ENCODE measurements around the gene CCDC57. TPM values are rescaled to one million over a fixed set of nuclear protein-coding genes. Genes with fewer than 3 reads are reported as not detected.

CCDC57 gene
- total RNA-seq, 4 donors from 2014 or later = 23.5 to 87.5 (median 48.3) TPM

GRCh38 chr17:82253179-82253544, 40.5 kb upstream of the CCDC57 start:
- Histone ChIP-seq H3K36me3 (peaks cover 0 to 71% (median 32%) of the 10 kb centered on the region in 4 donors), H3K4me1 (peaks cover 0 to 2% (median 0%) of the 10 kb centered on the region in 4 donors), H3K27me3 (no peaks in the 10 kb centered on the region), H3K27ac (no peak overlapping the region), H3K4me3 (no peak overlapping the region), H3K9me3 (no peaks in the 10 kb centered on the region)
- in situ Hi-C loops (cut with MboI; ENCODE audit: low pct_ligation_motif_present in 1 of 4, low pct_unique_long_range_greater_than_20kb in 1 of 4, low sequenced_read_pairs in 3 of 4) (no loop called here), intact Hi-C loops (cut with DNase I; ENCODE audit: low total_unique reads) (no loop called here)
- no peak for TF ChIP-seq POLR2AphosphoS5 (IDR thresholded peaks at IDR 0.05)
- no peak for DNase-seq
- WGBS, 2 donors (ENCODE audit: low coverage in 1 of 2) = 80 to 92% methylated on average over 1 to 12 of the region's 12 CpGs

GRCh38 chr17:82252511-82253178, 40.0 kb upstream of the CCDC57 start:
- intact Hi-C loops (cut with DNase I; ENCODE audit: low total_unique reads) = no loop called here
- H3K36me3 ChIP-seq = peaks cover 0 to 72% (median 34%) of the 10 kb centered on the region in 4 donors
- TF ChIP-seq POLR2AphosphoS5 (IDR thresholded peaks at IDR 0.05) (no peak), POLR2A (IDR thresholded peaks at IDR 0.05) (no peak), CTCF (IDR thresholded peaks at IDR 0.05) (no peak), EP300 (IDR thresholded peaks at IDR 0.05; ENCODE audit: low read depth) (no peak)
- no peaks in the 10 kb centered on the region for H3K27me3 ChIP-seq
- H3K9me3 ChIP-seq = no peaks in the 10 kb centered on the region
- H3K4me3 ChIP-seq = no peak overlapping the region
- in situ Hi-C loops (cut with MboI; ENCODE audit: low pct_ligation_motif_present in 1 of 4, low pct_unique_long_range_greater_than_20kb in 1 of 4, low sequenced_read_pairs in 3 of 4) = no loop called here
- H3K4me1 ChIP-seq = peaks cover 2 to 7% (median 3%) of the 10 kb centered on the region in 4 donors
- DNase-seq = no peak
- H3K27ac ChIP-seq = no peak overlapping the region
- WGBS, 2 donors (ENCODE audit: low coverage in 1 of 2) = 97% methylated on average over 28 of the region's 28 CpGs; no CpG with 5 or more reads in 1 of the 2 donors

- Histone ChIP-seq H3K27me3 (no peaks in the 10 kb centered on the region), H3K9me3 (no peaks in the 10 kb centered on the region), H3K4me1 (peaks cover 12 to 22% (median 15%) of the 10 kb centered on the region in 4 donors), H3K36me3 (peaks cover 0 to 70% (median 39%) of the 10 kb centered on the region in 4 donors), H3K4me3 (no peak overlapping the region), H3K27ac (no peak overlapping the region)
- TF ChIP-seq EP300 (IDR thresholded peaks at IDR 0.05; ENCODE audit: low read depth) (no peak), POLR2A (IDR thresholded peaks at IDR 0.05) (no peak), CTCF (IDR thresholded peaks at IDR 0.05) (no peak), POLR2AphosphoS5 (IDR thresholded peaks at IDR 0.05) (no peak)
- in situ Hi-C loops (cut with MboI; ENCODE audit: low pct_ligation_motif_present in 1 of 4, low pct_unique_long_range_greater_than_20kb in 1 of 4, low sequenced_read_pairs in 3 of 4) (no loop called here), intact Hi-C loops (cut with DNase I; ENCODE audit: low total_unique reads) (no loop called here)
- DNase-seq = no peak
- WGBS, 2 donors (ENCODE audit: low coverage in 1 of 2) = 80 to 95% methylated on average over 1 to 24 of the region's 25 CpGs
These were observed 38.3 kb upstream of the CCDC57 start for GRCh38 chr17:82250868-82251500.

GRCh38 chr17:82249896-82250581, 37.4 kb upstream of the CCDC57 start:
- no peak for DNase-seq
- in situ Hi-C loops (cut with MboI; ENCODE audit: low pct_ligation_motif_present in 1 of 4, low pct_unique_long_range_greater_than_20kb in 1 of 4, low sequenced_read_pairs in 3 of 4) = no loop called here
- intact Hi-C loops (cut with DNase I; ENCODE audit: low total_unique reads) = no loop called here
- TF ChIP-seq EP300 (IDR thresholded peaks at IDR 0.05; ENCODE audit: low read depth) (no peak), CTCF (IDR thresholded peaks at IDR 0.05) (no peak), POLR2AphosphoS5 (IDR thresholded peaks at IDR 0.05) (no peak), POLR2A (IDR thresholded peaks at IDR 0.05) (no peak)
- no peak overlapping the region for H3K4me3 ChIP-seq
- H3K27ac ChIP-seq = no peak overlapping the region
- peaks cover 14 to 23% (median 15%) of the 10 kb centered on the region in 4 donors for H3K4me1 ChIP-seq
- H3K36me3 ChIP-seq = peaks cover 0 to 72% (median 47%) of the 10 kb centered on the region in 4 donors
- WGBS, 2 donors (ENCODE audit: low coverage in 1 of 2) = 89% methylated on average over 29 of the region's 33 CpGs; no CpG with 5 or more reads in 1 of the 2 donors
- no peaks in the 10 kb centered on the region for H3K9me3 ChIP-seq
- H3K27me3 ChIP-seq = no peaks in the 10 kb centered on the region

Measured in transverse colon (tissue), 4 donors.